Skin of body (tissue), 2 donors: ENCODE measurements around the gene VOPP1. TPM values are rescaled to one million over a fixed set of nuclear protein-coding genes. Genes with fewer than 3 reads are reported as not detected.

Source experiments
- DNase-seq: peaks from one replicate; lab custom pipeline; 2025; lab: John Stamatoyannopoulos, UW
- total RNA-seq: library from RNA; depleted of rRNA; stranded (reverse); fragments of >200 nt; gene quantifications from one replicate; pipeline ENCODE4 v1.2.3, GENCODE V29; 2014

Gene VOPP1
- total RNA-seq, 1 donor from 2014 or later: 18.6 TPM

GRCh38 chr7:55533050-55533728, 39.1 kb downstream of the VOPP1 start:
- no peak for DNase-seq

- no peak for DNase-seq
Observed at GRCh38 chr7:55532150-55532917, 40.0 kb downstream of the VOPP1 start.

DNA sequence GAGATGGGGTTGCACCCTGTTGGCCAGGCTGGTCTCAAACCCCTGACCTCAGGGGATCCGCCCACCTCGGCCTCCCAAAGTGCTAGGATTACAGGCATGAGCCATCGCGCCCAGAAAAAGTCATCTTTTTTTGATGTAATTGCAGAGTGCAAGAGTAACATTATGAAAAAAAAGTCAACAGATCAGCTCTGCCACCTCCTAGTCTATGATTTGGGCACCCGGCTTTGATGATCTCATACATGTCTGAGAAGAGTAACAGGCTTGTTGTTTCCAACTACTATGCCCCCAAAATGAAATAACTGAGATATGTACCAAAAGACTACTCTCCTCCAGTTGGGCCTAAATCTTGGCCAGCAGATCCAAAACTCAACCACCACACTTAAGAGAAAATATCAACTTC, 40.8 kb downstream of the VOPP1 start:
- DNase-seq: no peak

DNA sequence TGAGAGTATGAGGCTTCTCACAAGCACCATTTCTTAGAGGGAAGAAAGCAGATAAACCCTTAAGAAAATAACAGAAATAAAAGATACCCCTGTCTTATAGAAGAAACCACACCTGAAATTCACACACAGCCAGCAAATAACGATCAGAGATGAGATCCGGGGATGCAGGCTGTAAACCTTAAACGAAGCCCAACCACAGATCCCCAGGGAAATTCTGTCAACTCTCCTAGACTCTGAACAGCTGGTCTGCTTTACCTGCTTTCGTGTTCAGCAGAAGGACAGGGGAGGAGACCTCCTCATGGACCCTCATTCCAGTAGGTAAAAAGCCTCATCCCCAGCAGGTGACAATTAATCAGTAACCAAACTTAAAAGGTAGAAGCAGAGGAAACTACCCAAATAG, 45.0 kb downstream of the VOPP1 start:
- DNase-seq: no peak

DNA sequence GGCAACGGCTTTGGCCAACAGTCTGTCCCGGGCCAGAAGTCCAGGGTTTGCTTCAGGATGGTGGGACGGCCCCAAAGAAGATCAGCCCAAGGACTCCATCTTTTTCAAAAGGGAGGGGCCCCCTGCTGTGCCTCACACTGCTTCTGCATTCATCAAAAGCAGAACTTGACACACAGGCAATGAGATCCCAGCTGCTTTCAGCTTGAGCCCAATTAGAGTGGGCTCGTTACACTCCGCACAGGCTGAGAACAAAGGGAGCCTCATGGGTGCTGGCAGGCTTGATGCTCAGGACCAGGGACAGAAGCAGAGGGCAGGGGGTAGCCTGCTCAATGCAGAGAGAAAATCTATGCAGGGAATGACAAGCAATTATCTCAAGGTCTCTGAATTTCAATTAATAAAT, 45.5 kb downstream of the VOPP1 start:
- no peak for DNase-seq

- DNase-seq: no peak
Observed at GRCh38 chr7:55526329-55526728, 46.0 kb downstream of the VOPP1 start.

GRCh38 chr7:55524558-55525310, 47.6 kb downstream of the VOPP1 start:
- no peak for DNase-seq

- DNase-seq: no peak
Observed at GRCh38 chr7:55523366-55523765, 48.9 kb downstream of the VOPP1 start.

- DNase-seq: no peak
Observed at GRCh38 chr7:55521917-55522902, 50.1 kb downstream of the VOPP1 start.

- no peak for DNase-seq
Observed at GRCh38 chr7:55521512-55521911, 50.8 kb downstream of the VOPP1 start.

- DNase-seq: no peak
Observed at GRCh38 chr7:55520426-55521140, 51.7 kb downstream of the VOPP1 start.

DNA sequence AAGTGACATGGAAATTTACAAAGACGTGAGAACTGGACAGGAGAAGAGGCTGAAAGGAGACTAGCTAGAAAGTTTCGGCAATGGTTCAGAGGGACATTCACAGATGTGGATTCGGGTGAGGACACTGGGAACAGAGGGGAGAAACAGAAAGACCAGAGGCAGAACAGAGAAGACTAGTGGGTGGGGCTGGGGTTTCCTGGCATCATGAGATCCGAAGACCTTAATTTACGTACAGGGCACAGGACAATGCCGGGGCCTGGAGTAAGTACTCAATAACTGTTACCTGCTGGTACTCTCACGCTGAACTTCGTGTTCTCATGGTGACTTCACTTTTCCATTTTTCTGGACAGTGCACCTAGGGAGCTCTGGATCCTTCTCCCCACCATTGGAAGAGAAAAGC, 53.5 kb downstream of the VOPP1 start:
- DNase-seq: no peak

DNA sequence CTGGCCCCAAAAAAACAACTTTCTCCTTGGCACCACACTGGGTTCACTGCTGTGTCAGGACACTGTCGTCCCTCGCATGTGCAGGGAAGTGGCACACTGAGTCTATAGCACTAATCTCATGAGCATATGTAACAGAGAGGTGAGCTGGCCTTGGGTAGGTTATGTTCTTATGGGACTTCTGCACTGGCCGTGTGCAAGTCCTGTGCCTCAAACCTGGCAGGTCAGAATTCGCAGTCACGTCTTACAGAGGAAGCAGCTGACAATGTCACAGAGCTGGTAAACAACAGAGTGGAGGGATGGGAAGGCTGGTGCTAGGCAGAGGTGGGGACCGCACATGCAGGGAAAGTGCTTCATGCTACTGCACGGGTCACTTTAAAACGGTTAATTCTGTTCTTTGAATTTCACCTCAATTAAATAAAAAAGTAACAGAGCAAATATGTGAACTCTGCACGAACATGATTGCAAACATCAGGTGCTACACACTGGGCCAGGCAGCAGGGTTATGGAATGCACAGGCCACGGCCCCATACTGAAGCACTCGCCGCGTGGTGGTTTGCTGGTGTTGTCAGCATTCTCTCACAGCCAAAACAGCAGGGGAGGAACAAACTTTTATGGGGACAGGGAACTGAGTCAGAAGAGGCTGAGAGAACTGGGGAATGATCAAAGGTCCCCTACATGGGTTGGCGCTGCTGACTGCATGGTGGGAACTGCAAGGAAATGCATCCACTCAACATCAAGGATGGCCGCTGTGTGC, 54.2 kb downstream of the VOPP1 start:
- DNase-seq: no peak

- DNase-seq: no peak
Observed at GRCh38 chr7:55517191-55517633, 55.1 kb downstream of the VOPP1 start.

DNA sequence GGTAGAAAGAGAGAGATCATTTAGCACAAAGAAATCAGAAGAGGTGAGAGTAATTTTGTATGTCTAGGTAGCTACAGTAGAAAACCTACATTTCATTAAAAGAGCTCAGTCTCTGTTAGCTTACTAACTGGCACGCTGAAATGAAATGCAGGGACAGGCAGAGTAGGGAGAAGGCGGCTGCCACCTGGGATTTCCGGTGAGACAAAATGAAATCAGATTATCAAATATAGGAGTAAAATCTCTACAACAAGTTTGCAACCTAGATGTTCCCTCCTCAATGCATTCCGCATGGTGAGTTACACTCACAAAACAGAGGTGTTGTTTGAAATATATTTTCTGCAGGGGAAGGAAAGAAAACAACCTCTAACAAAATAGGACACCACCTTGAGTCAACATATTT, 55.9 kb downstream of the VOPP1 start:
- DNase-seq: no peak

DNA sequence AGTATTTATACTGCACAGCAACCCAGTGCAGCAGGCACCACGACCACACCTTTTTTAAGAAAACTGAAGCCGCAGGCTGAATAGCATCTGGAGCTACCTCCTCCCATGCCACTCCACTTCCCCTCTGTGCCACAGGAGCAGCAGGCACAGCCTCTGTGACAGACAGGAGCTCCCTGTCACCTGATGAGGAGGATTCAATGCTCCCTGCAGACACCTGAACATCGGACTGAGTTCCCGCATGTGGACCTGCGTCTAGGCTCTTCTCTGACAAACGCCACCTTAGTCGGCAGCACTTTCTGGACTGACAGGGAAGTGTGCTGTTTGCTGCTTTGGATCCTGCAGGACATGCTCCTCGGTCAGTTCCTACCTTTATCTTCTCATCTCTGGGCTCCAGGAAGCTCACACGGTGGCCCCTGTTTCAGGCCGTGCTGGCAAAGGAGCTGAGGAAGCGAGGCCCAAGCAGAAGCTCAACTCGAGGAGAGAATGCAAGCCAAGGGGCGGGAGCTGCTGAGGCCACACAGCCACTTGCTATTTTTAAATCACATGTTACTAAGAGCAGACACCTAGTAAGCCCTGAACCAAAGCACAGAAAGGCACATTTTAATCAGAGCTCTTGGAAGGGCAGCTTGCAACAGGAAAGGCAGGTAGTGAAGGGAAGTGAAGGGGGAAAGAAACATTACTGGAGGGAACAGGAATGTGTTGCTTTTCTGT, 56.6 kb downstream of the VOPP1 start:
- no peak for DNase-seq

GRCh38 chr7:55514546-55515265, 57.6 kb downstream of the VOPP1 start:
- no peak for DNase-seq

DNA sequence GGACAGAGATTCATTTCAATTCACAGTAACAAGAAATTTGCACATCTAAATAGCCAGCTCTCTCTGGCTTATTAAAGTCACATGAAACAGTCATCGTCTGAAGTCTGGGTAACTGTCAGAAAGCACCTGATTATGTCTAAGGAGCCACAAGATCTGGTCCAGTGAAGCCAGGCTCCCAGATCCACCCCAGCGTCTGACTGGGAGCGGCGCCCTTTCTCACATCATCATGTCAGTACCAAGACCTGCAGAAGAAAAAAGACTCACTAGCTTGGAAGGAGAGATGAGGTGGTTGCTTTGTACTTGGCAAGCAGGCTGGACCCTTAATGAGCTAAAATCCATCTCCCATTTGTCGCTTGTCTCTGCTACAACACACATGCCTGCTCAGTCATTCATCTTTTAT, 58.4 kb downstream of the VOPP1 start:
- no peak for DNase-seq
